HEK293 (cell line): ENCODE data around the gene TAS2R40.

Experiments
- CTCF ChIP-seq: fragments of 450-650 bp; formaldehyde crosslinking; IDR thresholded peaks from 2 replicates; pipeline ENCODE4 v1.5.1; 2016; ENCODE audit warnings: missing biosample characterization, missing genetic modification characterization
- ZBTB1 ChIP-seq: fragments of 450-650 bp; formaldehyde crosslinking; IDR thresholded peaks from 2 replicates; pipeline ENCODE4 v1.5.1; 2016; ENCODE audit warnings: missing biosample characterization, missing genetic modification characterization
- ZBTB7A ChIP-seq: fragments of 450-650 bp; formaldehyde crosslinking; IDR thresholded peaks from 2 replicates; pipeline ENCODE4 v1.5.1; 2016; ENCODE audit warnings: low read depth, missing biosample characterization, missing genetic modification characterization
- ZNF114 ChIP-seq: fragments of 450-650 bp; formaldehyde crosslinking; IDR thresholded peaks from 2 replicates; pipeline ENCODE4 v1.5.0; 2017; ENCODE audit warnings: missing biosample characterization, missing genetic modification characterization
- ZNF138 ChIP-seq: fragments of 450-650 bp; formaldehyde crosslinking; IDR thresholded peaks from 2 replicates; pipeline ENCODE4 v1.5.1; 2016; ENCODE audit warnings: missing biosample characterization, missing genetic modification characterization, borderline replicate concordance
- ZNF169 ChIP-seq: fragments of 450-650 bp; formaldehyde crosslinking; IDR thresholded peaks from 2 replicates; pipeline ENCODE4 v1.5.1; 2016; ENCODE audit warnings: missing biosample characterization, missing genetic modification characterization
- ZNF23 ChIP-seq: fragments of 450-650 bp; formaldehyde crosslinking; IDR thresholded peaks from 2 replicates; pipeline ENCODE4 v1.5.1; 2016; ENCODE audit warnings: missing biosample characterization, missing genetic modification characterization, borderline replicate concordance
- ZNF274 ChIP-seq, 2 experiments: fragments of 200-500 bp in 1 of 2; fragments of 450-650 bp in 1 of 2; sonication (Bioruptor generic) in 1 of 2; formaldehyde crosslinking in 1 of 2; IDR thresholded peaks; 2 replicates each; pipeline versions ENCODE4 v1.5.1 to v1.6.1; 2014 to 2016; ENCODE audit warnings: borderline replicate concordance in 1 of 2, inconsistent platforms in 1 of 2, low read length in 1 of 2, missing biosample characterization in 1 of 2, missing genetic modification characterization in 1 of 2
- ZNF302 ChIP-seq: fragments of 450-650 bp; formaldehyde crosslinking; IDR thresholded peaks from 2 replicates; pipeline ENCODE4 v1.5.1; 2016; ENCODE audit warnings: missing biosample characterization, missing genetic modification characterization, low read depth
- ZNF501 ChIP-seq: fragments of 450-650 bp; formaldehyde crosslinking; IDR thresholded peaks from 2 replicates; pipeline ENCODE4 v1.5.1; 2016; ENCODE audit warnings: missing biosample characterization, missing genetic modification characterization
- ZXDB ChIP-seq: fragments of 450-650 bp; formaldehyde crosslinking; IDR thresholded peaks from 2 replicates; pipeline ENCODE4 v1.5.1; 2016; ENCODE audit warnings: missing biosample characterization, missing genetic modification characterization

- no peak for TF ChIP-seq CTCF (tag by site-specific recombination)
- no peak for TF ChIP-seq ZNF114 (tag by site-specific recombination)
- TF ChIP-seq ZNF501 (tag by site-specific recombination): no peak
- no peak for TF ChIP-seq ZNF302 (tag by site-specific recombination)
- TF ChIP-seq ZBTB1 (tag by site-specific recombination): no peak
- no peak for TF ChIP-seq ZNF23 (tag by site-specific recombination)
- TF ChIP-seq ZNF274 (IDR thresholded peaks at IDR 0.05; ENCODE audit: low read length): no peak
- no peak for TF ChIP-seq ZNF274 (tag by site-specific recombination; IDR thresholded peaks at IDR 0.05; ENCODE audit: borderline replicate concordance)
- TF ChIP-seq ZNF169: no peak
- TF ChIP-seq ZNF138 (tag by site-specific recombination): no peak
- TF ChIP-seq ZXDB: no peak
- TF ChIP-seq ZBTB7A (tag by site-specific recombination): no peak
These were observed 12.7 kb downstream of the TAS2R40 start for GRCh38 chr7:143234533-143234875.
